Ascending aorta (tissue), 2 donors: ENCODE data around the gene ZNRF3. TPM values are rescaled to one million over a fixed set of nuclear protein-coding genes. Genes with fewer than 3 reads are reported as not detected.

ENCODE experiments used
- DNase-seq, 2 donors: peaks; one replicate each; pipeline ENCODE4 v3.0.0-alpha.2; 2019; ENCODE audit warnings: low spot score in 2 of 2
- H3K27ac ChIP-seq, 2 donors: fragments of 200-600 bp; sonication (generic); one replicate each; pipeline ENCODE4 v1.5.1; 2016 to 2017; ENCODE audit warnings: mild to moderate bottlenecking in 1 of 2
- H3K27me3 ChIP-seq: fragments of 200-600 bp; sonication (generic); one replicate; pipeline ENCODE4 v1.5.1; 2017
- H3K36me3 ChIP-seq, 2 donors: fragments of 200-600 bp; sonication (generic); one replicate each; pipeline ENCODE4 v1.5.1; 2016
- H3K4me1 ChIP-seq, 2 donors: fragments of 200-600 bp; sonication (generic); one replicate each; pipeline ENCODE4 v1.5.1; 2016 to 2017; ENCODE audit warnings: mild to moderate bottlenecking in 1 of 2
- H3K4me3 ChIP-seq, 2 donors: fragments of 200-600 bp; sonication (generic); one replicate each; pipeline ENCODE4 v1.5.1; 2016 to 2017; ENCODE audit warnings: mild to moderate bottlenecking in 1 of 2
- H3K9me3 ChIP-seq, 2 donors: fragments of 200-600 bp; sonication (generic); one replicate each; pipeline ENCODE4 v1.5.1; 2016
- intact Hi-C: fragments of 100-400 bp; cut with DNase I; formaldehyde crosslinking; loops from one replicate; pipeline ENCODE4 v1.15.1; 2023
- total RNA-seq: library from RNA; depleted of rRNA; stranded (reverse); fragments of >200 nt; gene quantifications from one replicate; pipeline ENCODE4 v1.1.0, GENCODE V29; 2016
- TF ChIP-seq, protein P1 (sequence below), 3 experiments: fragments of 200-600 bp in 2 of 3; fragments of 450-650 bp in 1 of 3; sonication (generic) in 2 of 3; IDR thresholded peaks; one replicate each; pipeline ENCODE4 v1.5.1; 2016 to 2019; ENCODE audit warnings: antibody characterized with exemption in 3 of 3, mild to moderate bottlenecking in 1 of 3, moderate library complexity in 1 of 3

The ZNRF3 gene
- total RNA-seq, 1 donor from 2014 or later, result 49.1 TPM

GRCh38 chr22:28922540-28923244, 39.3 kb downstream of the ZNRF3 start:
- no peak for DNase-seq
- H3K27ac ChIP-seq, result peak overlapping the region; percentile 44 to 75
- intact Hi-C loops, result no loop called here

DNA sequence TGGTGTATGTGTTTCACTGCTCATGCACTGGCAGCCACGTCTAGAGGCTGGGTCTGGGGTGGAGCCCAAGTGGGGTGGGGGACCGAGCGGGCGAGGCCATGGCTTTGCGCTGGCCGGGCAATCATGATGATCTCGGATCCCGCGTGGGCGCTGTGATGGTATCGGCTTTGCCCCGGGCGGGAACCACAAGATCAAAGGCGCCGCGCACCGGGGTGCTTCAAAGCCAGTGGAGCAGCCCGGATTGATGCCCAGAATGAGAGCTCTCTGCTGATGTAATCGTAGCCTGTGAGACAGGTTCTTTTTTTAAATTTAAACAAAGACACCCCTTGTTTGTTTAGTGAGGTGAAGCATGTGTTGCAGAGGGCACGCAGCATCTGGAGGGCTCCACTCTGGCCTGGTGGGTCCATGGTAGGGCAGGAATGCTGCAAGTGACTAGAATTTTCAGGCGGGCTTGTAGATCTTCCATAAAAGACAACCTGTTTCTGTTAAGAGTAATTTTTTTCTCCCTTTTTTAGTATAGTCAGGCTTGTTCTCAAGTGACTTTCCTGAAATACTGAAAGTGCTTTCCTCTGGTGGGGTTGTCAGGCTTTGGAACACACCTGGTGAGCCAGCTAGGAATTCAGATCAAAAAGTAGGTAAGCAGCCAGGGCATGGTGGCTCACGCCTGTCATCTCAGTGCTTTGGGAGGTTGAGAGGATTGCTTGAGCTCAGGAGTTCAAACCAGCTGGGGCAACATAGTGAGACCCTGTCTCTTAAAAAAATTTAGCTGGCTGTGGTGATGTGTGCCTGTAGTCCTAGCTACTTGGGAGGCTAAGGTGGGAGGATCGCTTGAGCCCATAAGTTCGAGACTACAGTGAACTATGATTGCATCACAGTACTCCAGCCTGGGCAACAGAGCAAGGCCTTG, 40.7 kb downstream of the ZNRF3 start:
- peaks cover 3 to 25% of the 10 kb centered on the region in 2 donors for H3K4me1 ChIP-seq
- no peaks in the 10 kb centered on the region for H3K36me3 ChIP-seq
- no peaks in the 10 kb centered on the region for H3K27me3 ChIP-seq
- peak overlapping the region; percentile 44 to 75 for H3K27ac ChIP-seq
- TF ChIP-seq, protein P1, sequence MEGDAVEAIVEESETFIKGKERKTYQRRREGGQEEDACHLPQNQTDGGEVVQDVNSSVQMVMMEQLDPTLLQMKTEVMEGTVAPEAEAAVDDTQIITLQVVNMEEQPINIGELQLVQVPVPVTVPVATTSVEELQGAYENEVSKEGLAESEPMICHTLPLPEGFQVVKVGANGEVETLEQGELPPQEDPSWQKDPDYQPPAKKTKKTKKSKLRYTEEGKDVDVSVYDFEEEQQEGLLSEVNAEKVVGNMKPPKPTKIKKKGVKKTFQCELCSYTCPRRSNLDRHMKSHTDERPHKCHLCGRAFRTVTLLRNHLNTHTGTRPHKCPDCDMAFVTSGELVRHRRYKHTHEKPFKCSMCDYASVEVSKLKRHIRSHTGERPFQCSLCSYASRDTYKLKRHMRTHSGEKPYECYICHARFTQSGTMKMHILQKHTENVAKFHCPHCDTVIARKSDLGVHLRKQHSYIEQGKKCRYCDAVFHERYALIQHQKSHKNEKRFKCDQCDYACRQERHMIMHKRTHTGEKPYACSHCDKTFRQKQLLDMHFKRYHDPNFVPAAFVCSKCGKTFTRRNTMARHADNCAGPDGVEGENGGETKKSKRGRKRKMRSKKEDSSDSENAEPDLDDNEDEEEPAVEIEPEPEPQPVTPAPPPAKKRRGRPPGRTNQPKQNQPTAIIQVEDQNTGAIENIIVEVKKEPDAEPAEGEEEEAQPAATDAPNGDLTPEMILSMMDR (IDR thresholded peaks at IDR 0.05), result no peak
- intact Hi-C loops, result no loop called here
- no peak for DNase-seq
- no peaks in the 10 kb centered on the region for H3K9me3 ChIP-seq
- H3K4me3 ChIP-seq, result peak overlapping the region; percentile 13 to 55

More at GRCh38 chr22:28922540-28923244, 39.3 kb downstream of the ZNRF3 start:
- H3K4me3 ChIP-seq, result no peak overlapping the region
- no peaks in the 10 kb centered on the region for H3K27me3 ChIP-seq
- H3K36me3 ChIP-seq, result no peaks in the 10 kb centered on the region
- TF ChIP-seq, protein P1 (IDR thresholded peaks at IDR 0.05), result no peak
- peaks cover 6 to 39% of the 10 kb centered on the region in 2 donors for H3K4me1 ChIP-seq
- no peaks in the 10 kb centered on the region for H3K9me3 ChIP-seq

GRCh38 chr22:28925916-28926315, 42.5 kb downstream of the ZNRF3 start:
- intact Hi-C loops, result loop anchor here (5.0 kb wide), 1 partner anchor 116 kb away; no protein-coding TSS in a partner anchor
- H3K4me1 ChIP-seq, result peaks cover 3 to 26% of the 10 kb centered on the region in 2 donors
- H3K9me3 ChIP-seq, result no peaks in the 10 kb centered on the region

GRCh38 chr22:28927630-28928029, 44.3 kb downstream of the ZNRF3 start:
- H3K4me1 ChIP-seq, result peaks cover 3 to 19% of the 10 kb centered on the region in 2 donors
- H3K9me3 ChIP-seq, result no peaks in the 10 kb centered on the region
- no peak for DNase-seq
- TF ChIP-seq, protein P1 (IDR thresholded peaks at IDR 0.05), result no peak
- H3K27ac ChIP-seq, result no peak overlapping the region
- no peaks in the 10 kb centered on the region for H3K36me3 ChIP-seq
- H3K4me3 ChIP-seq, result no peak overlapping the region
- intact Hi-C loops, result loop anchor here (5.0 kb wide), 1 partner anchor 115 kb away; no protein-coding TSS in a partner anchor
- H3K27me3 ChIP-seq, result no peaks in the 10 kb centered on the region

More at GRCh38 chr22:28925916-28926315, 42.5 kb downstream of the ZNRF3 start:
- no peak for DNase-seq
- Histone ChIP-seq H3K27me3 (no peaks in the 10 kb centered on the region), H3K36me3 (no peaks in the 10 kb centered on the region), H3K27ac (no peak overlapping the region), H3K4me3 (no peak overlapping the region)
- TF ChIP-seq, protein P1 (IDR thresholded peaks at IDR 0.05), result no peak

DNA sequence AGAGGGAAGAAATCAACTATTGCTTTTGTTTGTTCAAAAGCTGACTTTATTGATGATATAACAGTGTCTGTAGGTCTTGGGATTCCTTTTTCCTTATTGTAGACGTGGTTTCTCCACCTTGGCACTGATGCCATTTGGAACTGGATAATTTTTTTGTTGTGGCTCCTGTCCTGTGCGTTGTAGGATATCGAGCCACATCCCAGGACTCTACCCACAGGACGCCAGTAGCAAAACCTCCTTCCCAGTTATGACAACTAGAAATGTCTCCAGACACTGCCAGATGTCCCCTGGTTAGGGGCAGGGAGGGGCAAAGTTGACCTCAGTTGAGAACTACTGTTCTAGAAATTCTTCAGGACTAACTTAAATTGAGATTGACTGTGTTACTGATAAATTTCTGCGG, 45.8 kb downstream of the ZNRF3 start:
- H3K4me3 ChIP-seq, result no peak overlapping the region
- intact Hi-C loops, result loop anchor here (5.0 kb wide), 1 partner anchor 113 kb away; no protein-coding TSS in a partner anchor
- no peaks in the 10 kb centered on the region for H3K9me3 ChIP-seq
- H3K27ac ChIP-seq, result no peak overlapping the region
- peaks cover 3 to 8% of the 10 kb centered on the region in 2 donors for H3K4me1 ChIP-seq
- TF ChIP-seq, protein P1 (IDR thresholded peaks at IDR 0.05), result no peak
- no peaks in the 10 kb centered on the region for H3K36me3 ChIP-seq
- no peaks in the 10 kb centered on the region for H3K27me3 ChIP-seq
- DNase-seq, result peak in 1 of 2 donors; percentile 16
